GM23338 (cell line): ENCODE results near the gene SNAPC4. TPM values are rescaled to one million over a fixed set of nuclear protein-coding genes. Genes with fewer than 3 reads are reported as not detected.

ENCODE experiments used
- ATAC-seq: fragments of 200-7000 bp; cut with Tn5 transposase; 3 replicates; pipeline ENCODE4 v1.9.1; 2020
- DNase-seq: peaks from one replicate; pipeline ENCODE4 v3.0.0-alpha.2; 2015; ENCODE audit warnings: low spot score
- H2AFZ ChIP-seq: fragments of 200-600 bp; sonication (generic); 2 replicates; pipeline ENCODE4 v1.8.0; 2016; ENCODE audit warnings: antibody characterized with exemption, mild to moderate bottlenecking, moderate library complexity
- H3F3A ChIP-seq: fragments of 200-600 bp; sonication (generic); replicated peaks from 2 replicates; pipeline ENCODE4 v1.8.0; 2017; ENCODE audit warnings: antibody characterized with exemption, mixed run types, low read depth
- H3K27ac ChIP-seq: fragments of 200-600 bp; sonication (generic); 2 replicates; pipeline ENCODE4 v1.6.1; 2016; ENCODE audit warnings: low read depth
- H3K27me3 ChIP-seq: fragments of 200-600 bp; sonication (generic); 2 replicates; pipeline ENCODE4 v1.8.0; 2016; ENCODE audit warnings: mild to moderate bottlenecking, mixed run types, moderate library complexity; ENCODE audit not compliant: insufficient read depth
- H3K36me3 ChIP-seq: fragments of 200-600 bp; sonication (generic); 2 replicates; pipeline ENCODE4 v1.8.0; 2016; ENCODE audit warnings: mild to moderate bottlenecking; ENCODE audit not compliant: insufficient read depth
- H3K4me1 ChIP-seq: fragments of 200-600 bp; sonication (generic); 2 replicates; pipeline ENCODE4 v1.8.0; 2016; ENCODE audit warnings: mild to moderate bottlenecking, moderate library complexity; ENCODE audit not compliant: insufficient read depth
- H3K4me2 ChIP-seq: fragments of 200-600 bp; sonication (generic); 2 replicates; pipeline ENCODE4 v1.7.1; 2017; ENCODE audit warnings: mixed run types
- H3K4me3 ChIP-seq: fragments of 200-600 bp; sonication (generic); 2 replicates; pipeline ENCODE4 v1.6.1; 2016; ENCODE audit warnings: mixed run types
- H3K79me2 ChIP-seq: fragments of 200-600 bp; sonication (generic); replicated peaks from 2 replicates; pipeline ENCODE4 v1.8.0; 2017; ENCODE audit warnings: mild to moderate bottlenecking; ENCODE audit not compliant: insufficient read depth
- H3K9me2 ChIP-seq: fragments of 200-600 bp; sonication (generic); 2 replicates; pipeline ENCODE4 v1.8.0; 2017; ENCODE audit not compliant: insufficient read depth
- H4K20me1 ChIP-seq: fragments of 200-600 bp; sonication (generic); replicated peaks from 2 replicates; pipeline ENCODE4 v1.8.0; 2017; ENCODE audit warnings: mild to moderate bottlenecking; ENCODE audit not compliant: insufficient read depth
- H3K27ac Mint-ChIP-seq: 2 replicates; pipeline ENCODE4 v1.8.0; 2020; ENCODE audit warnings: inconsistent platforms, mild to moderate bottlenecking, moderate library complexity, mixed read lengths
- H3K27me3 Mint-ChIP-seq: 3 replicates; pipeline ENCODE4 v1.8.0; 2022; ENCODE audit warnings: low read depth, mild to moderate bottlenecking, moderate library complexity, mixed read lengths, inconsistent platforms; ENCODE audit not compliant: insufficient read depth, poor library complexity
- H3K36me3 Mint-ChIP-seq: 3 replicates; pipeline ENCODE4 v1.8.0; 2021; ENCODE audit warnings: low read depth, mild to moderate bottlenecking, inconsistent platforms, moderate library complexity, mixed read lengths
- H3K4me1 Mint-ChIP-seq: 3 replicates; pipeline ENCODE4 v1.8.0; 2020; ENCODE audit warnings: mild to moderate bottlenecking, inconsistent platforms, mixed read lengths
- H3K4me3 Mint-ChIP-seq: 3 replicates; pipeline ENCODE4 v1.8.0; 2021; ENCODE audit warnings: moderate library complexity, mild to moderate bottlenecking, inconsistent platforms, mixed read lengths
- H3K9me3 Mint-ChIP-seq: 3 replicates; pipeline ENCODE4 v1.8.0; 2020; ENCODE audit warnings: moderate library complexity, mild to moderate bottlenecking, inconsistent platforms, mixed read lengths
- CREB1 ChIP-seq: fragments of 250-450 bp; sonication (Bioruptor Pico); IDR thresholded peaks from 2 replicates; pipeline ENCODE4 v1.5.0; 2020; ENCODE audit warnings: low read depth, mild to moderate bottlenecking, moderate library complexity
- EZH2 ChIP-seq: fragments of 200-600 bp; sonication (generic); IDR thresholded peaks from one replicate; pipeline ENCODE4 v1.8.0; 2017; ENCODE audit warnings: antibody characterized with exemption, mild to moderate bottlenecking, low read depth; ENCODE audit not compliant: unreplicated experiment
- EZH2phosphoT487 ChIP-seq: fragments of 200-600 bp; sonication (generic); IDR thresholded peaks from one replicate; pipeline ENCODE4 v1.8.1; 2018; ENCODE audit warnings: antibody characterized with exemption; ENCODE audit not compliant: unreplicated experiment
- JUNB ChIP-seq: IDR thresholded peaks from one replicate; pipeline ENCODE4 v1.6.1; 2016; ENCODE audit warnings: antibody characterized with exemption; ENCODE audit not compliant: unreplicated experiment
- NANOG ChIP-seq: IDR thresholded peaks from 2 replicates; pipeline ENCODE4 v1.6.1; 2016; ENCODE audit warnings: antibody characterized with exemption, borderline replicate concordance
- POLR2AphosphoS5 ChIP-seq: IDR thresholded peaks from 2 replicates; pipeline ENCODE4 v1.6.1; 2016; ENCODE audit warnings: antibody characterized with exemption, low read depth
- STAT1 ChIP-seq: IDR thresholded peaks from one replicate; pipeline ENCODE4 v1.6.1; 2016; ENCODE audit warnings: antibody characterized with exemption; ENCODE audit not compliant: unreplicated experiment
- ZNF114 ChIP-seq: fragments of 250-450 bp; sonication (Bioruptor Pico); IDR thresholded peaks from 2 replicates; pipeline ENCODE4 v1.5.0; 2020; ENCODE audit warnings: mild to moderate bottlenecking, moderate library complexity
- ZNF331 ChIP-seq: fragments of 250-450 bp; sonication (Bioruptor Pico); IDR thresholded peaks from 2 replicates; pipeline ENCODE4 v1.5.0; 2020; ENCODE audit warnings: low read depth, mild to moderate bottlenecking, moderate library complexity
- polyA plus RNA-seq: library from polyadenylated mRNA; unstranded; fragments of >200 nt; fragmentation: Nextera tagmentation; extraction: Ambion mirVana; gene quantifications from 2 replicates; pipeline ENCODE4 v1.2.1, GENCODE V29; 2016
- total RNA-seq: library from RNA; depleted of rRNA; stranded (reverse); fragments of >200 nt; shearing (Covaris generic); gene quantifications from 2 replicates; pipeline ENCODE4 v1.2.3, GENCODE V29; 2014
- TF ChIP-seq, protein P1 (sequence below), 2 experiments: fragments of 200-600 bp in 1 of 2; sonication (generic) in 1 of 2; conservative IDR thresholded peaks; 2 replicates each; pipeline versions ENCODE4 v1.5.1 to v1.6.1; 2016 to 2017; ENCODE audit warnings: antibody characterized with exemption in 2 of 2, low read depth in 2 of 2, mild to moderate bottlenecking in 2 of 2, moderate library complexity in 1 of 2
- TF ChIP-seq, protein P2 (sequence below): IDR thresholded peaks from one replicate; pipeline ENCODE4 v1.6.1; 2018; ENCODE audit warnings: antibody characterized with exemption; ENCODE audit not compliant: unreplicated experiment
- TF ChIP-seq, protein P3 (sequence below): fragments of 250-450 bp; sonication (Bioruptor Pico); IDR thresholded peaks from 2 replicates; pipeline ENCODE4 v1.5.0; 2020; ENCODE audit warnings: mild to moderate bottlenecking, moderate library complexity
- TF ChIP-seq, protein P4 (sequence below): IDR thresholded peaks from 2 replicates; pipeline ENCODE4 v1.6.1; 2016; ENCODE audit warnings: antibody characterized with exemption

The SNAPC4 gene
- total and polyA plus RNA-seq, 2 experiments from 2014 or later: 8.8 to 22.7 TPM

DNA sequence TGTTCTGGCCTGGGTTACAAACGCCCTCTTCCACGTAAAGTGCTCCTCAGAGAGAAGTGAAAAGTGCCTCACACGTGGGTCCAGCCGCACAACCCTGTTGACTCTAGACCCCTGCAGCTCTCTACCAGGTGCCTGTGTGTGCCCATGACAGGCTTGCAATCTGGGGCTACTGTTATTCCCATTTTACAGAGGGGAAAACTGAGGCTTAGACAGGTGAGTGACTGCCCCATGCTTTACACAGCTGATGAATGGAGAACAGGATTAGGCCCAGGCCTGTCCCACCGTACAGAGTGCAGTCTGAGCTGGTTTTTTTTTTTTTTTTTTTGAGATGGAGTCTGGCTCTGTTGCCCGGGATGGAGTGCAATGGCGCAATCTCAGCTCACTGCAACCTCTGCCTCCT is 45.8 kb upstream of the SNAPC4 start:
- Histone ChIP-seq H3K79me2 (no peaks in the 10 kb centered on the region), H3K9me2 (no peaks in the 10 kb centered on the region), H3K27ac (no peak overlapping the region), H3K27me3 (no peaks in the 10 kb centered on the region), H3K4me2 (no peak overlapping the region), H4K20me1 (peaks cover 6% of the 10 kb centered on the region), H3F3A (peaks cover 26% of the 10 kb centered on the region; the same call in 1 of the 2 replicates), H2AFZ (no peak overlapping the region), H3K4me1 (no peaks in the 10 kb centered on the region), H3K36me3 (peaks cover 38% of the 10 kb centered on the region), H3K4me3 (no peak overlapping the region)
- TF ChIP-seq, protein P1, sequence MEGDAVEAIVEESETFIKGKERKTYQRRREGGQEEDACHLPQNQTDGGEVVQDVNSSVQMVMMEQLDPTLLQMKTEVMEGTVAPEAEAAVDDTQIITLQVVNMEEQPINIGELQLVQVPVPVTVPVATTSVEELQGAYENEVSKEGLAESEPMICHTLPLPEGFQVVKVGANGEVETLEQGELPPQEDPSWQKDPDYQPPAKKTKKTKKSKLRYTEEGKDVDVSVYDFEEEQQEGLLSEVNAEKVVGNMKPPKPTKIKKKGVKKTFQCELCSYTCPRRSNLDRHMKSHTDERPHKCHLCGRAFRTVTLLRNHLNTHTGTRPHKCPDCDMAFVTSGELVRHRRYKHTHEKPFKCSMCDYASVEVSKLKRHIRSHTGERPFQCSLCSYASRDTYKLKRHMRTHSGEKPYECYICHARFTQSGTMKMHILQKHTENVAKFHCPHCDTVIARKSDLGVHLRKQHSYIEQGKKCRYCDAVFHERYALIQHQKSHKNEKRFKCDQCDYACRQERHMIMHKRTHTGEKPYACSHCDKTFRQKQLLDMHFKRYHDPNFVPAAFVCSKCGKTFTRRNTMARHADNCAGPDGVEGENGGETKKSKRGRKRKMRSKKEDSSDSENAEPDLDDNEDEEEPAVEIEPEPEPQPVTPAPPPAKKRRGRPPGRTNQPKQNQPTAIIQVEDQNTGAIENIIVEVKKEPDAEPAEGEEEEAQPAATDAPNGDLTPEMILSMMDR (conservative IDR thresholded peaks at IDR 0.05; ENCODE audit: low read depth in 2 of 2): no peak
- no peak for TF ChIP-seq STAT1
- TF ChIP-seq, protein P2, sequence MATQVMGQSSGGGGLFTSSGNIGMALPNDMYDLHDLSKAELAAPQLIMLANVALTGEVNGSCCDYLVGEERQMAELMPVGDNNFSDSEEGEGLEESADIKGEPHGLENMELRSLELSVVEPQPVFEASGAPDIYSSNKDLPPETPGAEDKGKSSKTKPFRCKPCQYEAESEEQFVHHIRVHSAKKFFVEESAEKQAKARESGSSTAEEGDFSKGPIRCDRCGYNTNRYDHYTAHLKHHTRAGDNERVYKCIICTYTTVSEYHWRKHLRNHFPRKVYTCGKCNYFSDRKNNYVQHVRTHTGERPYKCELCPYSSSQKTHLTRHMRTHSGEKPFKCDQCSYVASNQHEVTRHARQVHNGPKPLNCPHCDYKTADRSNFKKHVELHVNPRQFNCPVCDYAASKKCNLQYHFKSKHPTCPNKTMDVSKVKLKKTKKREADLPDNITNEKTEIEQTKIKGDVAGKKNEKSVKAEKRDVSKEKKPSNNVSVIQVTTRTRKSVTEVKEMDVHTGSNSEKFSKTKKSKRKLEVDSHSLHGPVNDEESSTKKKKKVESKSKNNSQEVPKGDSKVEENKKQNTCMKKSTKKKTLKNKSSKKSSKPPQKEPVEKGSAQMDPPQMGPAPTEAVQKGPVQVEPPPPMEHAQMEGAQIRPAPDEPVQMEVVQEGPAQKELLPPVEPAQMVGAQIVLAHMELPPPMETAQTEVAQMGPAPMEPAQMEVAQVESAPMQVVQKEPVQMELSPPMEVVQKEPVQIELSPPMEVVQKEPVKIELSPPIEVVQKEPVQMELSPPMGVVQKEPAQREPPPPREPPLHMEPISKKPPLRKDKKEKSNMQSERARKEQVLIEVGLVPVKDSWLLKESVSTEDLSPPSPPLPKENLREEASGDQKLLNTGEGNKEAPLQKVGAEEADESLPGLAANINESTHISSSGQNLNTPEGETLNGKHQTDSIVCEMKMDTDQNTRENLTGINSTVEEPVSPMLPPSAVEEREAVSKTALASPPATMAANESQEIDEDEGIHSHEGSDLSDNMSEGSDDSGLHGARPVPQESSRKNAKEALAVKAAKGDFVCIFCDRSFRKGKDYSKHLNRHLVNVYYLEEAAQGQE: no peak
- TF ChIP-seq CREB1 (CRISPR knock-in tag): no peak
- TF ChIP-seq, protein P3, sequence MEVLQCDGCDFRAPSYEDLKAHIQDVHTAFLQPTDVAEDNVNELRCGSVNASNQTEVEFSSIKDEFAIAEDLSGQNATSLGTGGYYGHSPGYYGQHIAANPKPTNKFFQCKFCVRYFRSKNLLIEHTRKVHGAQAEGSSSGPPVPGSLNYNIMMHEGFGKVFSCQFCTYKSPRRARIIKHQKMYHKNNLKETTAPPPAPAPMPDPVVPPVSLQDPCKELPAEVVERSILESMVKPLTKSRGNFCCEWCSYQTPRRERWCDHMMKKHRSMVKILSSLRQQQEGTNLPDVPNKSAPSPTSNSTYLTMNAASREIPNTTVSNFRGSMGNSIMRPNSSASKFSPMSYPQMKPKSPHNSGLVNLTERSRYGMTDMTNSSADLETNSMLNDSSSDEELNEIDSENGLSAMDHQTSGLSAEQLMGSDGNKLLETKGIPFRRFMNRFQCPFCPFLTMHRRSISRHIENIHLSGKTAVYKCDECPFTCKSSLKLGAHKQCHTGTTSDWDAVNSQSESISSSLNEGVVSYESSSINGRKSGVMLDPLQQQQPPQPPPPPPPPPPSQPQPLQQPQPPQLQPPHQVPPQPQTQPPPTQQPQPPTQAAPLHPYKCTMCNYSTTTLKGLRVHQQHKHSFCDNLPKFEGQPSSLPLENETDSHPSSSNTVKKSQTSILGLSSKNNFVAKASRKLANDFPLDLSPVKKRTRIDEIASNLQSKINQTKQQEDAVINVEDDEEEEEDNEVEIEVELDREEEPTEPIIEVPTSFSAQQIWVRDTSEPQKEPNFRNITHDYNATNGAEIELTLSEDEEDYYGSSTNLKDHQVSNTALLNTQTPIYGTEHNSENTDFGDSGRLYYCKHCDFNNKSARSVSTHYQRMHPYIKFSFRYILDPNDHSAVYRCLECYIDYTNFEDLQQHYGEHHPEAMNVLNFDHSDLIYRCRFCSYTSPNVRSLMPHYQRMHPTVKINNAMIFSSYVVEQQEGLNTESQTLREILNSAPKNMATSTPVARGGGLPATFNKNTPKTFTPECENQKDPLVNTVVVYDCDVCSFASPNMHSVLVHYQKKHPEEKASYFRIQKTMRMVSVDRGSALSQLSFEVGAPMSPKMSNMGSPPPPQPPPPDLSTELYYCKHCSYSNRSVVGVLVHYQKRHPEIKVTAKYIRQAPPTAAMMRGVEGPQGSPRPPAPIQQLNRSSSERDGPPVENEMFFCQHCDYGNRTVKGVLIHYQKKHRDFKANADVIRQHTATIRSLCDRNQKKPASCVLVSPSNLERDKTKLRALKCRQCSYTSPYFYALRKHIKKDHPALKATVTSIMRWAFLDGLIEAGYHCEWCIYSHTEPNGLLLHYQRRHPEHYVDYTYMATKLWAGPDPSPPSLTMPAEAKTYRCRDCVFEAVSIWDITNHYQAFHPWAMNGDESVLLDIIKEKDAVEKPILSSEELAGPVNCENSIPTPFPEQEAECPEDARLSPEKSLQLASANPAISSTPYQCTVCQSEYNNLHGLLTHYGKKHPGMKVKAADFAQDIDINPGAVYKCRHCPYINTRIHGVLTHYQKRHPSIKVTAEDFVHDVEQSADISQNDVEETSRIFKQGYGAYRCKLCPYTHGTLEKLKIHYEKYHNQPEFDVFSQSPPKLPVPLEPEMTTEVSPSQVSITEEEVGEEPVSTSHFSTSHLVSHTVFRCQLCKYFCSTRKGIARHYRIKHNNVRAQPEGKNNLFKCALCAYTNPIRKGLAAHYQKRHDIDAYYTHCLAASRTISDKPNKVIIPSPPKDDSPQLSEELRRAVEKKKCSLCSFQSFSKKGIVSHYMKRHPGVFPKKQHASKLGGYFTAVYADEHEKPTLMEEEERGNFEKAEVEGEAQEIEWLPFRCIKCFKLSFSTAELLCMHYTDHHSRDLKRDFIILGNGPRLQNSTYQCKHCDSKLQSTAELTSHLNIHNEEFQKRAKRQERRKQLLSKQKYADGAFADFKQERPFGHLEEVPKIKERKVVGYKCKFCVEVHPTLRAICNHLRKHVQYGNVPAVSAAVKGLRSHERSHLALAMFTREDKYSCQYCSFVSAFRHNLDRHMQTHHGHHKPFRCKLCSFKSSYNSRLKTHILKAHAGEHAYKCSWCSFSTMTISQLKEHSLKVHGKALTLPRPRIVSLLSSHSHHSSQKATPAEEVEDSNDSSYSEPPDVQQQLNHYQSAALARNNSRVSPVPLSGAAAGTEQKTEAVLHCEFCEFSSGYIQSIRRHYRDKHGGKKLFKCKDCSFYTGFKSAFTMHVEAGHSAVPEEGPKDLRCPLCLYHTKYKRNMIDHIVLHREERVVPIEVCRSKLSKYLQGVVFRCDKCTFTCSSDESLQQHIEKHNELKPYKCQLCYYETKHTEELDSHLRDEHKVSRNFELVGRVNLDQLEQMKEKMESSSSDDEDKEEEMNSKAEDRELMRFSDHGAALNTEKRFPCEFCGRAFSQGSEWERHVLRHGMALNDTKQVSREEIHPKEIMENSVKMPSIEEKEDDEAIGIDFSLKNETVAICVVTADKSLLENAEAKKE: no peak
- no peak for TF ChIP-seq EZH2
- no peak for TF ChIP-seq JUNB
- TF ChIP-seq ZNF114: no peak
- no peak for TF ChIP-seq EZH2phosphoT487
- TF ChIP-seq, protein P4, sequence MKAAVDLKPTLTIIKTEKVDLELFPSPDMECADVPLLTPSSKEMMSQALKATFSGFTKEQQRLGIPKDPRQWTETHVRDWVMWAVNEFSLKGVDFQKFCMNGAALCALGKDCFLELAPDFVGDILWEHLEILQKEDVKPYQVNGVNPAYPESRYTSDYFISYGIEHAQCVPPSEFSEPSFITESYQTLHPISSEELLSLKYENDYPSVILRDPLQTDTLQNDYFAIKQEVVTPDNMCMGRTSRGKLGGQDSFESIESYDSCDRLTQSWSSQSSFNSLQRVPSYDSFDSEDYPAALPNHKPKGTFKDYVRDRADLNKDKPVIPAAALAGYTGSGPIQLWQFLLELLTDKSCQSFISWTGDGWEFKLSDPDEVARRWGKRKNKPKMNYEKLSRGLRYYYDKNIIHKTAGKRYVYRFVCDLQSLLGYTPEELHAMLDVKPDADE: no peak
- no peak for TF ChIP-seq NANOG
- no peak for TF ChIP-seq ZNF331 (CRISPR knock-in tag)
- TF ChIP-seq POLR2AphosphoS5: no peak
- Mint-ChIP-seq H3K9me3 (no peaks in the 10 kb centered on the region; the same call in 2 of the 3 replicates), H3K4me1 (no peaks in the 10 kb centered on the region; the same call in 2 of the 3 replicates), H3K27ac (no peak overlapping the region), H3K27me3 (peaks cover 2% of the 10 kb centered on the region), H3K4me3 (no peak overlapping the region), H3K36me3 (peaks cover 86% of the 10 kb centered on the region)
- ATAC-seq: no peak
- DNase-seq: no peak
